HG02973 (cell line): ENCODE measurements around the gene AKT2.

Experiments
- ATAC-seq: cut with Tn5 transposase; IDR thresholded peaks from one replicate; pipeline ENCODE4 v1.9.1; 2021; ENCODE audit warnings: moderate library complexity; ENCODE audit not compliant: unreplicated experiment

Gene AKT2

DNA sequence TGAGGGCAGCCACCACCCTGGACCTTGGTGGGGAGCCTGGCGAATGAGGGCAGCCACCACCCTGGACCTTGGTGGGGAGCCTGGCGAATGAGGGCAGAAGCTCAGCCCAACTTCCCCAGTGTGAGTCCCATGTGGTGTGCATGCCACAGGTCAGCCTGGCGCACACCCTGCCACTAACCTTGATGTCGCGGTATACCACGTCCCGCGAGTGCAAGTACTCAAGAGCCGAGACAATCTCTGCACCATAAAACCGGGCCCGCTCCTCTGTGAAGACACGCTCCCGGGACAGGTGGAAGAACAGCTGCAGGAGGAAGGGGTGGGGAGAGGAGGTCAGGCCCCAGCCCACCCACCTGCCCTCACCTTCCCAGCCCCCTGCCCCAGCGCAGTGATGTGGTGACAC, 47.4 kb downstream of the AKT2 start:
- no peak for ATAC-seq

GRCh38 chr19:40236366-40236765, 48.8 kb downstream of the AKT2 start:
- ATAC-seq: no peak

- ATAC-seq: no peak
These were observed 49.2 kb downstream of the AKT2 start for GRCh38 chr19:40236026-40236355.

DNA sequence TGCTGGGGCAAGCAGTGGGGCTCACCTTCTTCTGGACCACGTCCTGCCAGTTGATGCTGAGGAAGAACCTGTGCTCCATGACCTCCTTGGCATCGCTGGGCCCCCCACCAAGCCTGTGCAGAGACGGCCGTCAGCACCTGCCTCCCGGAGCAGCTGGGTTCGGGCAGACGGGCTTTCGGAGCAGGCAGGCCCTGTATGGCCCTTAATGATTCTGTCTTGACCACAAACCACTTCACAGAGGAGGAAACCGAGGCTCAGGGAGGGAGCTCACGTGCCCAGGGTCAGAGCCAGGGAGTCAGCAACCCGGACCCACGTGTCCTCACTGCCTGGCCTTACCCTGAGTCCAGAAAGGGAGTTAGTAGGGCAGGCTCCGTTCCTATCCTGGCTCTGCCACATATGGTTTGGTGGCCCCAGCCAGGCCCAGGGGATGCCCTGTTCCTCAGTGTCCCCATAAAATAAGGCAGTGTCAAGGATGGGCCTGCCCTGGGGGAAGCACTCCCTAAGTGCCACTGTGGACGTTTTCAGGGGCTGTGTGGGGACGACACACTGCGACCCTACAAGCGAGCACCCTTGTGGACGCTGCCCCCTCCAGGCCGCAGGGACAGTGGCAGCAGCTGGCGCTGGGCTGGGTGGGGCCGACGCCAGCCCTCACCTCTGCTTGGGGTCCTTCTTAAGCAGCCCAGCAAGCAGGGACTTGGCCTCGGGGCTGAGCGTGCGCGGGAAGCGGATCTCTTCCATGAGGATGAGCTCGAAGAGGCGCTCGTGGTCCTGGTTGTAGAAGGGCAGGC, 49.7 kb downstream of the AKT2 start:
- ATAC-seq: no peak

DNA sequence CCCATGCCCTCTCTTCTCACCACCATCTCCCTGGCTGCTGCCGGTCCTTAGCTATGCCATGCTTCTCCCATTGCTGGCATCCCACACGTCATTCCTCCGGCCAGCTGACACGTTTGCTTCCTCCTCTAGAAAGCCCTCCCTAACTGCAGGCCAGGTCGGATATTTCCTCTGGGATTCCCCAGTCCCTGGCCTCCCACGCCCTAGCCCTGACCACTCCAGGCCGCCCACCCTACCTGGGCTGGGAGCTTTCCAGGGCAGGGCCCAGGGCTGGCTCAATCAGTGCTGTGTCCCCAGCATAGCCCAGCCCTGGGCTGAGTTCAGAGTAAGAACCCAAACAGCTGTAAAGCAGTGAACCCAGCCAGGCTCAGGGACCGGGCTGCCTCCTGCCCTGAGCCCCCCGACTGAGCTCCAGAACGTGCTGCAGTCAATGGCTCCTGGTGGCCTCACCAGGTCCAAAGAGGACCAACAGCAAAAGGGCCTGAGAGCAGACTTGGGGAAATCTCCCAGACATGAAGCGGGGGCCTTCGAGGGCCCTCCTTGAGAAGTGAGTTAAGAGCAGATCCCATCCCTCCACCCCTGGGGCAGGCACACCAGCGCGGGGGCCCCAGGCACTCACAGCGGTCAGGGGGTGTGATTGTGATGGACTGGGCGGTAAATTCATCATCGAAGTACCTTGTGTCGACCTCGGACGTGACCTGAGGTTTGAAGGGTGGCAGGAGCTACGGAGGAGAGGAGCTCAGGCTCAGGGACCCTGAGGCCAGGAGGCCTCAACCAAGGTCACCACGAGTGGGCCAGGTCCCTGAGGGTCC, 50.5 kb downstream of the AKT2 start:
- ATAC-seq: no peak

DNA sequence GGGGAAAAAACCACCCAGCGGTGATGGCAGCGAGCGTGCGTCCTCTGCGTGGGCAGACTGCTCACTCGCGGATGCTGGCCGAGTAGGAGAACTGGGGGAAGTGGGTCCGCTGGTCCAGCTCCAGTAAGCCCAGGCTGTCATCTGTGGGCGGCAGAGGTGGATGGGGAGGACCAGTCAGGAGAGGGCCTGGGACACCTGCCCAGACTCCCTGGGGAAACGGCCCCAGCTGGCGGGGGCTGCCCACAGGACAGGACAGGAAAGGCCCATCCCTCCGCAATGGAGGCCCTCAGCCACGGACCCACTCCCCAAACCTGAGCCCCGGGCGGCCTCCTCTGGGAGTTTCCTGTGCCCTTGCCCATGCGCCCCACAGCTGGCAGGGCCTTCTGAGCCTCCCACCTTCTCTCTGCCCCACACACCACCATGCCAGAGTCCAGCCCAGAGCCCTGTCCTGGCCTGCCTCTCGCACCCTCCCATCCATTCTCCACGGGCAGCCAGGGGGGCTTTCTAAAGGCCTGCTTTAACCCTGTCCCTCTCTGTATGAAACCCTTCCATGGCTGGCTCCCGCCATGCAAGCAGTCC, 51.2 kb downstream of the AKT2 start:
- no peak for ATAC-seq

GRCh38 chr19:40232949-40233810, 52.0 kb downstream of the AKT2 start:
- ATAC-seq: no peak

- ATAC-seq: no peak
These were observed 52.7 kb downstream of the AKT2 start for GRCh38 chr19:40232479-40232878.

DNA sequence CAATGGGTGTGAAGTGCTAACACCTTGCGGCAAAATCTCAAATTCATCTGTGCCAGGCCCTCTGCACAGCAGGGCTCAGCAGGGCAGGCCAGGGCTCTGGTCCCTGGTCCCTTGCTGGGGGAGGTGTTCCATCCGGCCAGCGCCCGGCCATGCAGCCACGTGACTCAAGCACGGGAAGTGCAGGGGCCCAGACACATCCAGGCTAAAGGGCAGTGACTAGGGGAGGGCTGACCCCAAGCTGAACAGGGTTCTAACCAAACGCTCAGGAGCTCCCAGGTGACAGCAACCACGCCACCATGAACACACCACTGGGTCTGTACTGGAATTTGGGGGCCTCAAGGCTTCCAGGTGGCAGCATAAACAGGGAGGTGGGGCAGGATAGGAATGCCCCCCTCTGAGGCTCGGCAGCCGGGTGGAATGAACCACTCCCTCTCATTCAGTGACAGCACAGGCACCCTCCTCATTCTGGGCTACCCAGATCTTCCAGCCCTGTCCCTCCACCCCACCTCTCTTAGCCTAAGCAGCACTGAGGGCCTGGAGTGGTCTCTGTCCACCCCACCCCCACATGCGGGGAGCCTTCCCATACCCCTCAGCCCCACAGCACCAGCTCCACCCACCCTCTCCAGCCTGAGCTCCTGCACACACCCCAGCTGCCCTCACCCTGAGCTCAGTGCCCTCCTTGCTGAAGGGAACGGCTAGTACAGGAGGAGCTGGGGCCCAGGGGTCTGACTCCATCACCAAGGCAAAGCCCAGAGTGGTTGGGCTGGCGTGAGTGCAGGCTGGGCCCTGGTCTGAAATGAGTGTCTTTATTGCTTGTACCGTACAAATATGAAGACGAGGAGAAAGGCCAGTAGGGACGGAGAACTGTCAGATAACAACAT, 53.4 kb downstream of the AKT2 start:
- ATAC-seq: no peak

- ATAC-seq: no peak
These were observed 54.1 kb downstream of the AKT2 start for GRCh38 chr19:40231057-40231456.

DNA sequence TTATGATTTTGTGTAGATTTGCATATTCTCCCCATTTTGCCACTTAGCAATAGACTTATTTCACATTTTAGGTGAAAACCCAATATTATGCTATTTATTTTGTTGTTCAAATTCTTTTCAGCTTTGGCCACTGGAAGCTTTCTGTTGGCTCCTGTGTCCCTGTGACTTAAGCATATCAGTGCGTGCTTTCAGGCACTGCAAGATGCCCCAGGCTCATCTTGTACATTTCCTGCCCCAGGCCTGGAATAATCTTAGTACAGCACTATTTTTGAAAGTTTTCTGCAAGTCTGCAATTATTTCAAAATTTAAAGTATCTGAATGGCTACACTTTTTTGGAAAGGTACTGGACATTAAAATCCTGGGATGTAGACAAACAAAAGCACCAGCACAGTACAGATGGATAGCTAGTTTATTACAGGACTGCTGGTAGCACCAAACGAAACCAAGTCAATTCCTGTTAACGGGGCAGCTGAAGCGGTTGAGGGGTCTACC, 55.2 kb downstream of the AKT2 start:
- no peak for ATAC-seq

DNA sequence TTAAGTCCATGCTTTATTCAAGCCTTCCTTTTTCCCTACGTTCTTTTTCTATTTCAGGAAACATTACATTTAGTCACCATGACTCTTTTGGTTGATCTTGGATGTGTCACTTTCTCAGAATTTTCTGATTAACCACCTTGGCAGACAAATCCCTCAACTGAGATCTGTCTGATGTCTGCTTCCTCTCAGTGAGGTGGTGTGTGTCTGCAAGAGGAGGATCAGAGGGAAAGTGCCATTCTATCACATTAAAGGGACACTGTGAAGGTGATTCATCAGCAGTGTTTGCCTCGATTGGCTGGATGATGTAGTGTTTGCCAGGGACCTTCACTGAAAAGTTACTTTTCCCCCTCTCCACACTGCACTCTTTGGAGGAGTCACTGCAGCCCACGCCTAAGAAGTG, 55.7 kb downstream of the AKT2 start:
- no peak for ATAC-seq

DNA sequence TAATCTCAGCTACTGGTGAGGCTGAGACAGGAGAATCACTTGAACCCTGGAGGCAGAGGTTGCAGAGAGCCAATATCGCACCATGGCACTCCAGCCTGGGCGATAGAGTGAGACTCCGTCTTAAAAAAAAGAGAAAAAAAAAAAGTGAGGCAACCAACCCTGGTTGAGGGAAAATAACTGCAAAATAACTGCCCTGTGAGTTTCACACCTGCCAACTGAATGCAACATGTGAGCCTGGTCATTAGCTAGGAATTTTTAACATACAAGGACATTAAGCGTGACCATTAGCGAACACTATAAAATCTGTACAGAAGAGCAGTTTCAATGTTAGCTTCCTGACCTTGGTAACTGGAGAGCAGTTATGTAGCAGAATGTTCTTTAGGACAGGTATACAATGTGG, 56.3 kb downstream of the AKT2 start:
- ATAC-seq: no peak

- no peak for ATAC-seq
These were observed 56.8 kb downstream of the AKT2 start for GRCh38 chr19:40228346-40228745.

DNA sequence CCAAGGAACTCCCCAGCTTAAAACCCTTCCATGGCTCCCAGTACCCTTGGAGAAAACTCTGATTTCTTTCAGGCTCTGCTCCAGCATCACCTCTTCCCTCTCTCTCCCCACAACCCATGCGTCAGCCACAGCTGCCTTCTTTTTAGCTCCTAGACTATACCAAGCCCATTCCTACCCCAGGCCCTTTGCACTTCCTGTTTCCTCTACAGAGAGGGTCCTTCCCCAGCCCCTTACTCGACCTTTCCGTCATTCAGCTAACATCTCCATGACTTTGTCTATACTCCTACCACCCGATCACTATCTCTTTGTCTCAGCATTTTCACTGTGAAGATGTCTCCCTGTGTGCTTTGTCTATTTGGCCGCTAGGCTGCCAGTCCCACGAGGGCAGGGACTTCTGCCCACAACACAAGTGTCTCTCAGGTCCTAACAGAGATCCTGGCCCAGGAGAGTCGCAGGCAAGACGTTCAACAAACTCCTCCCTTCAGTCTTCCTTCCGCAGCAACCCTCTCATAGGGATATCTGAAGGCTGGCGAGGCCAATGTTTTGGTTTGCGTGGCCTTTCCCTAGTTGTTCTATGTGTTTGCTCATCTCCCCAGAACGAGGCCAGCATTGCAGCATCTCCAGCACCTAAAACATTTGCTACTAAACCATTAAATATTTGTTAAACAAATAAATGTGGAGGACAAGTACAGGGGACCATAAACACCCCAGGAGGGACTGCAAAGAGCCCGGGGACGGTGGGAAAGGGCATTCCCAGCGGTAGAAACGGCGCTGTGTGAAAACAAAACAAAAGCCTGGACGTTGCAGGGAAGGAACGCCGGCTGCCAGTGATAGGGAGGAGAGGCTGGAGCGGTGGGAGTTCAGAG, 59.5 kb downstream of the AKT2 start:
- ATAC-seq: no peak

- no peak for ATAC-seq
These were observed 60.6 kb downstream of the AKT2 start for GRCh38 chr19:40224342-40225150.

DNA sequence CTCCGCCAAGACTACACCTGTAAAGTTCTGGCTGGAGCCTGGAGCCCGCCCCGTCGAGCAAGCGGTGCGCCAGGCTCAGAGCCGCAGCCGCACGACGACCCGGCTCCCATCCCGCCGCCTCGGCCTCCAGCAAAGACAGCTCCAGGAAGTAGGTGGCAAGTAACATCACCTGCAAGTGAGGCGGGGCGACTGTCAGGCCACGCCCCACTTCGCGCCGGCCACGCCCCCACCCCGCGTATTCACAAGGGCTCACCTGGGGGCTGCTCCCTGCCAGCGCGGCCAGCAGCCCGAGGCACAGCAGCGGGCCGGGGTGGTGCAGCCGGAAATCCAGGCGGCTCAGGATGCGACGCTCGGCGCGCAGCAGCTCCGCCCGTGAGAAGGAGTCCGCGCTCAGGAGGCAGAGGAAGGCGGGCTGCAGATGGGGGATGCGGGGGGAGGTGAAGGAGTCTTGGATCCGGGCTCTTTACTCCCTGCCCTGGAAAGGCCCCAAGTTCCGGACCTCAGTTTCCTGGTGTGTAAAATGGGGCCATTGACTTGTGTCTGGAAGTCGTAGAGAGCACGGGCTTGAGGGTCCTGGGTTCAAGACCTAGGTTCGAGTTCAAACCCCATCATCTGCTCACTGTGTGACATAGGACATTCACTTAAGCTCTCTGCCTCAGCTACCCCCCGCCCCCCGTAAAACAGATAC, 61.9 kb downstream of the AKT2 start:
- ATAC-seq: no peak
